ENCODE data around the gene SSTR3.

DNA sequence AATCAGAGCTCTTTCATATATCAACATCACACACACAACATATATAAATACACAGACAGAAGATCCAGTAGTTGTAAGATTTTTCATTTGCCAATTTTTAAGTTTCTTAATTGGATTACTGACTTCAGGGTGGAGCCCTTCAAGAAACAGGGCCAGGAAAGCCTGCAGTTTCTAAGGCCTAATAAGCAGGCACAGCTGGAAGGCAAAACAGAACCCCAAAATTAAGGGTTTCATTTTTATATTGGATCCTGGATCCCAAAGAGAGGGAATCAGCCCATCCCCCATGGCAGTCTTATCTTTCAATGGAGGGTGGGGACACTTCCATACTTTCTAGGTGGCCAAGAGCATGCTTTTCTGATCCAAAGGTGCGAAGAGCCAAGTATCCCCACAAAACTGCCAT is 19.5 kb downstream of the SSTR3 start:
- no peak for TF ChIP-seq POLR2A (conservative IDR thresholded peaks at IDR 0.05)
- no peak for TF ChIP-seq RAD51 (IDR thresholded peaks at IDR 0.05; ENCODE audit: borderline replicate concordance, low read depth)
- no peak for TF ChIP-seq ZBTB7A (IDR thresholded peaks at IDR 0.05; ENCODE audit: borderline replicate concordance, control insufficient read depth, low read depth, low read length)
- no peak for TF ChIP-seq VEZF1 (CRISPR knock-in tag; IDR thresholded peaks at IDR 0.05)
- TF ChIP-seq, protein P1, sequence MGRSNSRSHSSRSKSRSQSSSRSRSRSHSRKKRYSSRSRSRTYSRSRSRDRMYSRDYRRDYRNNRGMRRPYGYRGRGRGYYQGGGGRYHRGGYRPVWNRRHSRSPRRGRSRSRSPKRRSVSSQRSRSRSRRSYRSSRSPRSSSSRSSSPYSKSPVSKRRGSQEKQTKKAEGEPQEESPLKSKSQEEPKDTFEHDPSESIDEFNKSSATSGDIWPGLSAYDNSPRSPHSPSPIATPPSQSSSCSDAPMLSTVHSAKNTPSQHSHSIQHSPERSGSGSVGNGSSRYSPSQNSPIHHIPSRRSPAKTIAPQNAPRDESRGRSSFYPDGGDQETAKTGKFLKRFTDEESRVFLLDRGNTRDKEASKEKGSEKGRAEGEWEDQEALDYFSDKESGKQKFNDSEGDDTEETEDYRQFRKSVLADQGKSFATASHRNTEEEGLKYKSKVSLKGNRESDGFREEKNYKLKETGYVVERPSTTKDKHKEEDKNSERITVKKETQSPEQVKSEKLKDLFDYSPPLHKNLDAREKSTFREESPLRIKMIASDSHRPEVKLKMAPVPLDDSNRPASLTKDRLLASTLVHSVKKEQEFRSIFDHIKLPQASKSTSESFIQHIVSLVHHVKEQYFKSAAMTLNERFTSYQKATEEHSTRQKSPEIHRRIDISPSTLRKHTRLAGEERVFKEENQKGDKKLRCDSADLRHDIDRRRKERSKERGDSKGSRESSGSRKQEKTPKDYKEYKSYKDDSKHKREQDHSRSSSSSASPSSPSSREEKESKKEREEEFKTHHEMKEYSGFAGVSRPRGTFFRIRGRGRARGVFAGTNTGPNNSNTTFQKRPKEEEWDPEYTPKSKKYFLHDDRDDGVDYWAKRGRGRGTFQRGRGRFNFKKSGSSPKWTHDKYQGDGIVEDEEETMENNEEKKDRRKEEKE (IDR thresholded peaks at IDR 0.05; ENCODE audit: borderline replicate concordance in 1 of 2, control insufficient read depth in 1 of 2, low read depth in 2 of 2, low read length in 1 of 2): no peak
- no peak for TF ChIP-seq CHD2 (IDR thresholded peaks at IDR 0.05; ENCODE audit: low read depth, low read length)
- no peak for TF ChIP-seq SIN3B (IDR thresholded peaks at IDR 0.05; ENCODE audit: low read depth)
- no peak for TF ChIP-seq SMAD4 (CRISPR knock-in tag; conservative IDR thresholded peaks at IDR 0.05)
- TF ChIP-seq, protein P2, sequence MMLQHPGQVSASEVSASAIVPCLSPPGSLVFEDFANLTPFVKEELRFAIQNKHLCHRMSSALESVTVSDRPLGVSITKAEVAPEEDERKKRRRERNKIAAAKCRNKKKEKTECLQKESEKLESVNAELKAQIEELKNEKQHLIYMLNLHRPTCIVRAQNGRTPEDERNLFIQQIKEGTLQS (IDR thresholded peaks at IDR 0.05): no peak
- TF ChIP-seq, protein P2 (CRISPR knock-in tag; conservative IDR thresholded peaks at IDR 0.05): no peak
- TF ChIP-seq, protein P3, sequence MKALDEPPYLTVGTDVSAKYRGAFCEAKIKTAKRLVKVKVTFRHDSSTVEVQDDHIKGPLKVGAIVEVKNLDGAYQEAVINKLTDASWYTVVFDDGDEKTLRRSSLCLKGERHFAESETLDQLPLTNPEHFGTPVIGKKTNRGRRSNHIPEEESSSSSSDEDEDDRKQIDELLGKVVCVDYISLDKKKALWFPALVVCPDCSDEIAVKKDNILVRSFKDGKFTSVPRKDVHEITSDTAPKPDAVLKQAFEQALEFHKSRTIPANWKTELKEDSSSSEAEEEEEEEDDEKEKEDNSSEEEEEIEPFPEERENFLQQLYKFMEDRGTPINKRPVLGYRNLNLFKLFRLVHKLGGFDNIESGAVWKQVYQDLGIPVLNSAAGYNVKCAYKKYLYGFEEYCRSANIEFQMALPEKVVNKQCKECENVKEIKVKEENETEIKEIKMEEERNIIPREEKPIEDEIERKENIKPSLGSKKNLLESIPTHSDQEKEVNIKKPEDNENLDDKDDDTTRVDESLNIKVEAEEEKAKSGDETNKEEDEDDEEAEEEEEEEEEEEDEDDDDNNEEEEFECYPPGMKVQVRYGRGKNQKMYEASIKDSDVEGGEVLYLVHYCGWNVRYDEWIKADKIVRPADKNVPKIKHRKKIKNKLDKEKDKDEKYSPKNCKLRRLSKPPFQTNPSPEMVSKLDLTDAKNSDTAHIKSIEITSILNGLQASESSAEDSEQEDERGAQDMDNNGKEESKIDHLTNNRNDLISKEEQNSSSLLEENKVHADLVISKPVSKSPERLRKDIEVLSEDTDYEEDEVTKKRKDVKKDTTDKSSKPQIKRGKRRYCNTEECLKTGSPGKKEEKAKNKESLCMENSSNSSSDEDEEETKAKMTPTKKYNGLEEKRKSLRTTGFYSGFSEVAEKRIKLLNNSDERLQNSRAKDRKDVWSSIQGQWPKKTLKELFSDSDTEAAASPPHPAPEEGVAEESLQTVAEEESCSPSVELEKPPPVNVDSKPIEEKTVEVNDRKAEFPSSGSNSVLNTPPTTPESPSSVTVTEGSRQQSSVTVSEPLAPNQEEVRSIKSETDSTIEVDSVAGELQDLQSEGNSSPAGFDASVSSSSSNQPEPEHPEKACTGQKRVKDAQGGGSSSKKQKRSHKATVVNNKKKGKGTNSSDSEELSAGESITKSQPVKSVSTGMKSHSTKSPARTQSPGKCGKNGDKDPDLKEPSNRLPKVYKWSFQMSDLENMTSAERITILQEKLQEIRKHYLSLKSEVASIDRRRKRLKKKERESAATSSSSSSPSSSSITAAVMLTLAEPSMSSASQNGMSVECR (CRISPR knock-in tag; IDR thresholded peaks at IDR 0.05): no peak

All from K562 (cell line).